GM21390 (cell line): ENCODE data around the gene SMAD1.
A peak's percentile ranks its signal among the peaks of the same experiment; 100 is the strongest.
"Not testable (repeated sequence)": the region's sequence is repeated elsewhere in the genome, so short reads cannot be mapped to it uniquely, and the experiment has no call there.

Experiments used
- ATAC-seq: cut with Tn5 transposase; IDR thresholded peaks from one replicate; pipeline ENCODE4 v1.9.1; 2021; ENCODE audit not compliant: unreplicated experiment

Gene SMAD1

DNA sequence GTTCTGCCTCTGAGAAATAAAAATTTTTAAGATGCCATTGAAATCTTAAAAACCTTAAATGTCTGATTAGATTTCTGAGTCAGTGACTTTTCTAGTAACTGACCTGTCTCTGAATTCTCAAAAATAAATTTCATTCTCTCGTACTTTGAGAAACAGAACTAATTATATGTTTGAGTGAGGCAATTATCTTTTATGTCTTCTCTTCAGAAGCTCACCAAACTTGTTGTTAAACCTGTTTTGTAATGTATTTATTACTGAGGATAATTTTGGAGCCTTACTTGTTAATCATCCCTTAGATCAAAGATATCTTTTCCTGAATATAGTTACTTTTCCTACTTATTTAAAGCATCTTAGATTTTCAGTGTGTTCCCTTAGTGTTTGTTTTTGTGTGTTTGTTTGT, 73.0 kb downstream of the SMAD1 start:
- no peak for ATAC-seq

DNA sequence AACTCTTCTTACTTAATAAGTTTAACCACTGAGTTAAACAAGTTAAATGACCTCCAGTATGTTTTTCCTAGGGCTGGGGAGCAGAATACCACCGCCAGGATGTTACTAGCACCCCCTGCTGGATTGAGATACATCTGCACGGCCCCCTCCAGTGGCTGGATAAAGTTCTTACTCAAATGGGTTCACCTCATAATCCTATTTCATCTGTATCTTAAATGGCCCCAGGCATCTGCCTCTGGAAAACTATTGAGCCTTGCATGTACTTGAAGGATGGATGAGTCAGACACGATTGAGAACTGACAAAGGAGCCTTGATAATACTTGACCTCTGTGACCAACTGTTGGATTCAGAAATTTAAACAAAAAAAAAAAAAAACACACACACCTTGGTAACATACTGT, 76.1 kb downstream of the SMAD1 start:
- ATAC-seq: peak; percentile 82

DNA sequence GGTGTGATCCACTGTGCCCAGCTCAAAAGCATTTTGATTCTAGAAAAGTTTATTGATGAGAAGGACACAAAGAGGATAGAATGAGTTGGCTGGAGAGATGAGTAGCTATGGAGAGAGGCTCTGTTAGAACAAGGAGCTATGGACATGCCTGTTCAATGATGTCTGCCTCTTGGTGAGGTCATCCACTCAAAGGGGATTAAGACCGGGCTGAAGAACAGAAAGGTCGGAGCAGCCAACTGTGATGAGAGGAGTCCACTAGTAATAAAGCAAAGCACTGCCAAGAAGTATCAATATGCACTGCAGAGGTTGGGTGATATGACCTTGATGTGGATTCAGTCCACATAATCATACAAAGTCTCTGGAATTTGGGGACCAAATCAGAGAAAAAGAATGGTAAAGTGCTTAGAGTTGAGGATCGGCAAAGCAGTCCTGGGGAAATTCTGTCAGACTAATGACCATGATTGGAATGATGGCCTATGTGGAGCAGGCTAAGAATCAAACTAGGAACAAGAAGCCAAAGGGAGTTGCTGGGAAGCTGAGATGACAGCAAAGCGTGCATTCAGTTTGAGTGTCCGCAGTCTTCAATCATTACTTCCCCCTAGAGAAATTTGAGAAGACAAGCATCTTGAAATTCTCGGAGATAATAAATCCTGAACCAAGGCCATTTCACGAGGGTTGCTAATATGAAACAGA, 81.8 kb downstream of the SMAD1 start:
- no peak for ATAC-seq

DNA sequence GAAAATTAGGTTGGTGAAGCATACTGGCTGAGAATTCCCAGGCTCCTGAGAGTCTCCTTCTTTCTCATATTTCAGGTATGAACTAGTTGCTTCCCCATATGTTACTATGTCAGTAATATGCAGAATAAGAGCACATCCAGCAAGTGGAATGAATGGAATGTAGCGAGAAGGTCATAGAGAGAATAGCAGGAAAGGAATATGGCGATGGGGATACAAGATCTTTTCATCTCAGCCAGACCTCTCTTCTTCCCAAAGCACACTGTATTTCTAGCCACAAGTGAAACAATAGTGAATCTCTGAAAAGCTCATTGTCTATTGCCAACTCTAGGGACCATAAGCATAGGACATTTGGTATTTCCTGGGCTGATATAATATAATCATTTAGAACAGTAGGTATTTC, 82.9 kb downstream of the SMAD1 start:
- no peak for ATAC-seq

DNA sequence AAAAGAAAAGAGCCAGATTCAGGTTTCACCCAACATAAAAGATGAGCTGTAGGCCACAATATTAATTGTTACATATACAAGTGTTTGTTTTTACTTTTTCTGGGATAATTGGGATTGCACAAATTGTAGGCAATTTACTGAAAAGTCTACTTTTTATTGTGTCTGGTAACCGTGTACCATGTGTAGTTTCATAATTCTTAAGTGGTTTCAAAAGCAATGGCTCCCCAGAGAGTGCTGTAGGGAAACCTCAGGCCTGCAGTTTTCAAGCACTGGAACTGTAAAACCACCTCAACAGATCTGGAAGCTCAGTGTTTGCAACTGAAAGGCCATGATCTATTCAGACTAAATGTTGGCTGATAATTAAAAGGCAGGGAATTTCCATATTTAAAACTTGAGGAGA, 83.7 kb downstream of the SMAD1 start:
- peak; percentile 77 for ATAC-seq

DNA sequence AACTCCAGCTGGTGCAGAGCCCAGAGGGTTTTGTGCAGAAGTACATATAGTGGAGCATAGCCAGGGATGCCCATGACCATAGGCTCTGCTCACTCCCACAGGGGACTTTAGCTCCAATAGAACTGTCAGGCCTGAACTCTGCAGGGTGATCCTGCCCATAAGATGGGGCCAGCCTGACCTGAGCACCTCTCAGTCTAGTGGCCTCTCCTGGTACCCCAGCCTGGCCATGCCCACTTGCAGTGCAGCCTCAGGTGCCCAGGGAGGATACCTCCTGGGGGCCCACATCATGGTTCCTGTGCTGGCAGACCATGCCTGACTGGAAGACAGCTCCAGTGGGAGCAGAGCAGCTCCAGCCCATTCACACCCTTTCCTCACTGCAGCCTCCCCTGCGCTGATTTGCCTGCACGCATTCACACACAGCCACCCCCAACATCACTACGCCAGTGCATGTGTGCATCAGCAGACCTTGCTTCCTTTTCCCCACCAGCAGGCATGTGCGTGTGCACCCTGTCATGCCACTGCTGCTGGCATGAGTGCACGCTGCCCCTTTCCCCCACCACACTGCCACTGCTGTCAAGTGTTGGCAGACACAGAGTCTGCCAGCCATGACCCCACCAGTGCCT, 84.5 kb downstream of the SMAD1 start:
- no peak for ATAC-seq

DNA sequence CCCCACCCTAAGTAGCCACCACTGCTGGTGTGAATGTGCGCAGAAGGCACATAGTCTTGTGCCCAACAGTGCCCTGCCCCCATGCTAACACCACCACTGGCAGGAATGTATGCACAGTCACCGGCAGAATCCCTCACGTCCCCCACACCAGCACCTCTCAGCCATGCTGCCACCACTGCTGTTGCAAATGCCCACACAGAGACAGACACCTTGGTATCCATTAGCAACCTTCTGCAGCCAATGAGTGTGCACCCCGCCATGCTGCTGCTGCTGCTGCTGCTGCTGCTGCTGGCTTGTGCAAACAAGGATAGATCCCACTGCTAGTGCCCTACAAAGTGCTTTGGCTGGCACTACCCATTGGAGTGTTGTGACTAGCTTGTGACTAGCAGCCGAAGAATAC, 85.1 kb downstream of the SMAD1 start:
- no peak for ATAC-seq

DNA sequence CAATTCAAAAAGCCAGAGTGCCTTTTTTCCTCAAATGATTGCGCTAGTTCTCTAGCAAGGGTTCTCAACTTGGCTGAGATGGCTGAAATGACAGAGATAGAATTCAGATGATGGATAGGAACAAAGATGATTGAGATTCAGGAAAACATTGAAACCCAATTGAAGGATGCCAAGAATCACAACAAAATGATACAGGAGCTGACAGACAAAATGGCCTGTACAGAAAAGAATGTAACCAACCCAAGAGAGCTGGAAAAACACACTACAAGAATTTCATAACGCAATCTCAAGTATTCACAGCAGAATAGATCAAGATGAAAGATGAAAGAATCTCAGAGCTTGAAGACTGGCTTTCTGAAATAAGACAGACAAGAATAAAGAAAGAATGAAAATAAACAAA, 85.9 kb downstream of the SMAD1 start:
- no peak for ATAC-seq

DNA sequence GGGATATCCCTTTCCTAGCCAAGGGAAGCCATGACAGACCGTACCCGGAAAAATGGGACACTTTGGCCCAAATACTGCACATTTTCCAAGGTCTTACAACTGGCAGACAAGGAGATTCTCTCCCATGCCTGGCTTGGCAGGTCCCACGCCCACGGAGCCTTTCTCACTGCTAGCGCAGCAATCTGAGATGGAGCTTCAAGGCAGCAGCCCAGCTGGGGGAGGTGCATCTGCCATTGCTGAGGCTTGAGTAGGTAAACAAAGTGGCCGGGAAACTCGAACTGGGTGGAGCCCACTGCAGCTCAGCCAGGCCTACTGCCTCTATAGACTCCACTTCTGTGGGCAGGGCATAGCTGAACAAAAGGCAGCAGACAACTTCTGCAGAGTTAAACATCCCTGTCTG, 92.9 kb downstream of the SMAD1 start:
- ATAC-seq: not testable (repeated sequence)

DNA sequence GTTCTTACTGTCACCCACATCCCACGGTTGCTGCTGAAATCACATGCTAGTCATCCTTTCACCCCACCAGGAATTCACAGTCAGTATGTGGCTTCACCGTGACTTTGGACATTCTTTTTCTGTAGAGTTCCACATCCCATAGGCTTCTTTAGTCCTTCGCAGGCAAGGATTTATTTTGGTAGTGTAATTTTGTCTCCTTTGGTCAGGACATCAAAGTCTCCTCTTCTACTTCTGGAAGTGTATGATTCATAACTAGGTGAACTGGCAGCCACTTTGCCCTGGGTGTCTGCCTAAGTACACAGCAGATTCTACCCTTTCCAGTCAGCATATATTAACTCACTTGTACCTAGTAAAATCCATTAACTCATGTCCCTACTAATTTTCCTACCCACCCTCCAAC, 99.3 kb downstream of the SMAD1 start:
- ATAC-seq: no peak

DNA sequence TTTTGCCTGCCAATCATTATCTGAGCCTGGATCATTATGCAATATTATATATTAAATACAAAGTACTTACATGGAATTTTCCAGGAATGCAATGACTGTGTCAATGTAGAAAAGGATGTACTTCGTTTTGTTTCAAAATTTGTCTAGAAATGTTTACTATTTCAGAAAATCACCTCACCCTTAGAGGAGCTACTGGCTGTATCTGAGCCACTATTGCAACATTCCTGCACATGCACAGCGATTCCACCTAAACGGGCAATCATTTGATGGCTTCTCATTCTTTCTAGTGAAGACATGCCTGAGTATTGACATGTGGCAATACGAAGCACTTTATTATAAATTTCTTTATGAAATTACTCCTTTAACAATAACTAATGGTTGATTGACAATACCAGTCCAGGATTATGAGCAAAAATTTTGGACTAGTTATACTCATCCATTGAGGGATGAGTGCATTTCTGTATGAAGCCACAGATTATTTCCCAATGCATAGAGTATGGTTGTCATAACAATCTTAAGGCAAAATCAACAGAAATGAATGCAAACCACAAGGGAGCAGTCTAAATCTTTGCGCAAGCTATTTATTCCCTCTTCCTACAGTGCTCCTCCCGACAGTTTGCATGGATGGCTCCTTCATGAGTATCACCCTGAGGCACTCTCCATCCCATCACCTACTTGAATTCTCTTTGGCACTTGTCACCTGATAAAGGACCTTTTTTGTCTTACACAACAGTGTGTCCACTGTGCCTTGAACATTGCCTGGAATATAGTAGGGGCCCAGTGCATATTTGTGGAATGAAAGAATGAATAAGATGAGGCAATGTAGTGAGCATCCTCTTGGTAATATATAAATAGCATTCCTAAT, 101.8 kb downstream of the SMAD1 start:
- no peak for ATAC-seq

DNA sequence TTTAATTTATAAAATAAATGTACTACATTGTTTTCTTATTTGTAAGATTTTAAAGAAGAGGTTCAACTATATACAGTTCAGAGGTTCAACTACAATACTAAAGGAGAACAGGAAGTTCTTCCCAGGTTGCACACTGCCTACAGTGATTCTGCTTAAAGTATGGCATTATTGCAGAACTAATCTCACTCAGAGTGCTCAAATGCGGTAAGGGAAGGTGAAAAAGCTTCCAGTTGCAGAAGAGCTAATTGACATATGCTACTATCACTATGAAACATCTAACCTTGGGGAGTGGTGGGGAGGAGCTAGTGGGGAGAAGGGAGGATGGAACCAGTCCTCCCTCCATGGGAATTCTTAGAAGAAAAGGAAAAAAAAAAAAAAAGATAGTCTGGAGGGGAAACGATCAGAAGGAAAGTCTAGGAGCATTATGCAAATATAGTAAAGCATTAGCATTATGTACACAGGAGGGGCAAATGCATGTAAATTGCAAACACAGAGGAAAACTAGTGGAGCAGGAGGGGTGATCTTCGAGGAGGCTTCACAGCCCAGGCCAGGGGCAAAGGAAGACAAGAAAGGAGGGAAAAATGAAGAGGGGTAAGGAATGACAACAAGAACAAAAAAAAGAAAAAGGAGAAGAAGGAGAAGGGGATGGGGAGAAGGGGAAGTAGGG, 105.6 kb downstream of the SMAD1 start:
- no peak for ATAC-seq

DNA sequence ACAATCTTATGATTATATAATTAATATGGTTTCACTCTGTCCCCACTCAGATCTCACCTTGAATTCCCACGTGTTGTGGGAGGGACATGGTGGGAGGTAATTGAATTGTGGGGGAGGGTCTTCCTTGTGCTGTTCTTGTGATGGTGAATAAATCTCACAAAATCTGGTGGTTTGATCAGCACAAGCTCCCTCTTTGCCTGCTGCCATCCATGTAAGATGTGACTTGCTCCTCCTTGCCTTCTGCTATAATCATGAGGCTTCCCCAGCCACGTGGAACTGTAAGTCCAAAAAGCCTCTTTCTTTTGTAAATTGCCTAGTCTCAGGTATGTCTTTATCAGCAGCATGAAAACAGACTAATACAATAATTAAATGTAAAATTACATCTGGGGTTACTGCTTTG, 107.7 kb downstream of the SMAD1 start:
- ATAC-seq: not testable (repeated sequence)

DNA sequence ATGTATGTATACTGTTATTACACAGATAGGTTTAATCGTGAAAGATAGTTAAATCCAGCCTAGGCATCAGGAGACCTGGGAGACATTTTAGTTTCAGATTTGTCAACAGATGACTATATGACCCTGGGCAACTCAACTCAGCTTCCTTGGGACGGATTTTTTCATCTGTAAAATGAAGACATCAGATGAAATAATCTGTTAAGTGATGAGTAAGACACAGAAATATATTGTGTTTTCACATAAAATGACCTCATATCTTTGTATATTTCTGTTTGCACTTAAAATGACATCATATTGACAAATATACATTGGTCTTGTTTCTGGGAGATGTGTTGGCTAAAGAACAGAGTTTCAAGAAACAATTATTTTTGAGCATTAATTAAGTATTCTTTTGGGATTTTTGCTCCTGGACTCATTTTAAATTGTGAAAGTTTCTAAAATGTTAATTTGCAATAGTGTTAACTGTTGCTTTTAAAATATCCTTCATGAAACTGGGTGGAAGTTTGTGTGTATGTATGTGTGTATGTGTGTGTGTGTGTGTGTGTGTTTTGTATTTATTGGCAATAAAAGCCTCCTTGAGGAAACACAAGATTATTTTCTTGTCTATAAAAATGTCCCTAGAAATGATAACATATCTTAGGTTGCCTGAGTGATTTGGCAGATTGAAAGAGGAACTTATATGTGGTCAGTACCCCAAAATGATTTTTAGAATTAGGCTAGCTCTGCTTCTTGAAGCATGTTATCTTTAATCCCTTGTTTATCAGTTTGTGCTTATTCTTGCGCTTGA, 108.5 kb downstream of the SMAD1 start:
- ATAC-seq: no peak

DNA sequence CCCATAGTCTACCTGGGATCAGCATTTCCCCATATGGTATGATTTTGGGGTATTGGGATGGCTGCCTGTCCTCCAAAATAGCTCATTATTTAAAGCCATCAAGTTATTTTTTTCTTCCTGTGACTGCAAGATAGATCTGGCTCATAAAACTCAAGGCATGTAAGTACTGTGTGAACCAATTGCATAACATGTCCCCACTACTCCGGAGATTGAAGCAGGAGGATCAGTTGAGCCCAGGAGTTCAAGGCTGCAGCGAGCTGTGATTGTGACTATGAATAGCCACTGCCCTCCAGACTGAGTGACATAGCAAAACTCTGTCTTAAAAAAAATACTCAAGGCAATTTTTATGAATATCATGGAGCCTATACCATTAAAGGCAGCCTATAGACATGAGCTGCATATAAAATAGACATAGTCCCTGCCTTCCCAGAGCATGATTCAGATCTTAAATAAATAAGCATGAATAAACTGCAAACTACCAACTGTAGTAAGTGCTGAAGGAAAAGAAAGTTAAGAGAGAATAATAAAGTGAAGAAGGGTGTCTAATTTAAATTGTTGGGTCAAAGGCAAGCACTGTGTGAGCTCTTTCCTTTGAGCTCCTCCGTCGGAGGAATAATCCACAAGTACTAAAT, 120.6 kb downstream of the SMAD1 start:
- no peak for ATAC-seq

DNA sequence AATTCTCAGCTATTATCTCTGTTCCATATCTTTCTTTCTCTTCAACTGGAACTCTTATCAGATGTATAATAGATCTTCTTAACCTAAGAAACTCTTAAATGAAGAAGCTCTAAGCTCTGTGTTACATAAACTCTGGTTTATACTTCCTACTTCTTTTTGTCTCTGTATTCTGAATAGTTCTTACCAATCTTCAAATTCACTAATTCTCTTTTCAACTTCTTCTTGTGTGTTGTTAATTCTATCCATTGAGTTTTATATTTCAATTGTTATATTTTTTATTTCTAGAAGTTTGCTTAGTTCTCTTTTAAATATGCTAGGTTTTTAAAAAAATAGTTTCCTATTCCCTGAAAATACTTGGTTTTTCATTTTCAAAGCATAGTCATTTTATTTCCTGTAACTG, 124.3 kb downstream of the SMAD1 start:
- ATAC-seq: no peak
